Measurements from ENCODE around the gene FGF14. TPM values are rescaled to one million over a fixed set of nuclear protein-coding genes. Genes with fewer than 3 reads are reported as not detected.

FGF14 gene
- total RNA-seq, 1 donor from 2014 or later: 2.9 TPM

DNA sequence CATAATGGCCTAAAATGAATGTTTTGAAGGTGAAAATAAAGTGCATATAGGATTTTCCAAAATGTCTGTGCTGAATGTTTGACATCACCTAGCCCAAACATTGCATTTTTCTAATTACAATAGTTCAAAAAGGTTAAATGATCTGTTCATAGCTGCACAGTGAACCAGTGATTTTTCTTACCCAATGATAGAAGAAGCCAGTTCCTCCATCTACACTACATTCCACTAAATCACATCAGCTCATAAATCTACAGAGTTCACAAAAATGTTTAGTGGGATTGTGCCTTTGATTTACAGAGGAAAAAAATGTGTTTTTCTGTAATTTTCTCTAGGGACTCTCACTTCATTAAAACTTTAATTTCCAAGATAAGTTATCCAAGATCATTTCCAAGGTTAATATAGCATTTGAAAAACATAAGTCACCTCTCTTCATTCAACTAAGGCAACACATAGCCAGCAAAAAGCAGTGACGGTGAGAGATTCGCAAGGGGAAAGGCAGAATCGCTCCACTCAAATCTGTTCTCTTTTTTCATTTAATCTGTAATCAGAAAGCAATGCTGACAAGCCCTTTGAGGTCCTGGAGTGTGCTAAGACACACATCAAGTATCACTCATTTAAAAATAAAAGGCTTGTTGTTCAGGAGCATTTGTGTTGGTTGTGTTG is 194.0 kb downstream of the FGF14 start:
- DNase-seq: no peak
- Histone ChIP-seq H3K4me1 (no peaks in the 10 kb centered on the region), H3K27ac (replicated peaks) (no peak overlapping the region), H3K4me3 (no peak overlapping the region), H3K9me3 (replicated peaks) (no peaks in the 10 kb centered on the region), H3K27me3 (ENCODE audit: low read depth) (no peaks in the 10 kb centered on the region), H3K36me3 (no peaks in the 10 kb centered on the region)
- TF ChIP-seq, protein P1, sequence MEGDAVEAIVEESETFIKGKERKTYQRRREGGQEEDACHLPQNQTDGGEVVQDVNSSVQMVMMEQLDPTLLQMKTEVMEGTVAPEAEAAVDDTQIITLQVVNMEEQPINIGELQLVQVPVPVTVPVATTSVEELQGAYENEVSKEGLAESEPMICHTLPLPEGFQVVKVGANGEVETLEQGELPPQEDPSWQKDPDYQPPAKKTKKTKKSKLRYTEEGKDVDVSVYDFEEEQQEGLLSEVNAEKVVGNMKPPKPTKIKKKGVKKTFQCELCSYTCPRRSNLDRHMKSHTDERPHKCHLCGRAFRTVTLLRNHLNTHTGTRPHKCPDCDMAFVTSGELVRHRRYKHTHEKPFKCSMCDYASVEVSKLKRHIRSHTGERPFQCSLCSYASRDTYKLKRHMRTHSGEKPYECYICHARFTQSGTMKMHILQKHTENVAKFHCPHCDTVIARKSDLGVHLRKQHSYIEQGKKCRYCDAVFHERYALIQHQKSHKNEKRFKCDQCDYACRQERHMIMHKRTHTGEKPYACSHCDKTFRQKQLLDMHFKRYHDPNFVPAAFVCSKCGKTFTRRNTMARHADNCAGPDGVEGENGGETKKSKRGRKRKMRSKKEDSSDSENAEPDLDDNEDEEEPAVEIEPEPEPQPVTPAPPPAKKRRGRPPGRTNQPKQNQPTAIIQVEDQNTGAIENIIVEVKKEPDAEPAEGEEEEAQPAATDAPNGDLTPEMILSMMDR (IDR thresholded peaks at IDR 0.05; ENCODE audit: borderline replicate concordance): no peak
- intact Hi-C loops (cut with micrococcal nuclease): no loop called here

DNA sequence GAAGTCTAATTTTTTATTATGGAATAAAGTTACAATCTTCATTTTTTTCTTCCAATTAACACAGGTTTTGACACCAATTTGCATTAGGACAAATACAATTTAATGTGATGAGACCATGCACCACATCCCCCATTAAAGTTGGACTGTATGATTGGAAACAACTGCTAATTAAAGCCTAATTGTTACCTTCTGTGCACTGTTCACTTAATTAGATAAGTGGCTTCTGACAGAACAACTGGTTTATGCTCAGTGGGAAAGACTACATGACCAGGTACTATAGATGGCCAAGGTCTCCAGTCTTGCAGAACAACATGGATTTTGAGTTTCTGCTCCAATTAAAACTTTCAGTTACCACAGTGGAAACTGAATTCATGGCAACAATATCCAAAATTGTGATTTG is 198.1 kb downstream of the FGF14 start:
- H3K27ac ChIP-seq (replicated peaks): no peak overlapping the region
- H3K4me3 ChIP-seq: no peak overlapping the region
- H3K9me3 ChIP-seq (replicated peaks): no peaks in the 10 kb centered on the region
- H3K36me3 ChIP-seq: no peaks in the 10 kb centered on the region
- H3K4me1 ChIP-seq: no peaks in the 10 kb centered on the region
- intact Hi-C loops (cut with micrococcal nuclease): no loop called here
- no peak for DNase-seq
- TF ChIP-seq, protein P1 (IDR thresholded peaks at IDR 0.05; ENCODE audit: borderline replicate concordance): no peak
- H3K27me3 ChIP-seq (ENCODE audit: low read depth): no peaks in the 10 kb centered on the region

DNA sequence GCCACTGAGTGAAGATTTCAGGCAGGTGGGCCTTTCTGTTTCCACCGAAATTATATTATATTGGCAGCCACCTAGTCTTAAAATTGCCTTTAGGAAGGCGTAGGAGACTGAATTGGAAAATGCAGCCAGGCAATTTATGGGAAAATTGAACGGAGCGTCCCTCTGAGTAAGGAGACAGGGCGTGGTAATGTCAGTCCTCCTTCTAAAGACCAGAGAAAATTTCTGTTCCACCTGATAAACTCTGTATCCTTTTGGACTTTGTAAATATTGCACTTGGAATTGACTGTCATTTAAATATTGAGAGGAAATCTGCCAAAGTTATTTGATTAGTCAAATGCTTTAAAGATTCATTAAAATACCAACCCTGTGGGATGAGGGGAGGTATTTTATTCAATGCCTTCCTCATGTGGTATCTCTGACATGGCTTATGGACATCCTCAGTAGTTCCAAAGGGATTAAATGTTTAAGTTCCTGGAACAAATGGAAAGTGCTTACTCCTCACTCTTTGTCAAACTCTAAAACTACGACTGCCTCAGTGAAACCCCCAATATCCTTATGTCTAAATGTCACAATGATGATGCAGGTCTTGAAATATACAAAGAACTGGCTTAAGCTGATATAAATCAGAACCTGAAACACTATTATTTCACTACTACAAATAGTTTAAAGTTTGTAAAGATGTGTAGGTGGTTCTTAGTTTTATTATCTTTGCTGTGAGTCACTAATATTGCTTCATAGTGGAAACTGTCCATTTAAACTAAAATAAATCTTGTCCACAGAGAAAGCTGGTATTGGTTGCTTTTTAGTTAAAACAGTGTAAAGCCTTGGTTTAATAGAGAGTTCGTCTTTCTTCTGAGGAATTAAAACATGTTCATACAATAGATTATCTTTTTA is 203.2 kb downstream of the FGF14 start:
- no peaks in the 10 kb centered on the region for H3K27me3 ChIP-seq (ENCODE audit: low read depth)
- H3K4me3 ChIP-seq: no peak overlapping the region
- H3K27ac ChIP-seq (replicated peaks): peak overlapping the region; percentile 1
- intact Hi-C loops (cut with micrococcal nuclease): no loop called here
- TF ChIP-seq, protein P1 (IDR thresholded peaks at IDR 0.05; ENCODE audit: borderline replicate concordance): no peak
- no peak for DNase-seq
- no peaks in the 10 kb centered on the region for H3K9me3 ChIP-seq (replicated peaks)
- no peaks in the 10 kb centered on the region for H3K4me1 ChIP-seq
- no peaks in the 10 kb centered on the region for H3K36me3 ChIP-seq

DNA sequence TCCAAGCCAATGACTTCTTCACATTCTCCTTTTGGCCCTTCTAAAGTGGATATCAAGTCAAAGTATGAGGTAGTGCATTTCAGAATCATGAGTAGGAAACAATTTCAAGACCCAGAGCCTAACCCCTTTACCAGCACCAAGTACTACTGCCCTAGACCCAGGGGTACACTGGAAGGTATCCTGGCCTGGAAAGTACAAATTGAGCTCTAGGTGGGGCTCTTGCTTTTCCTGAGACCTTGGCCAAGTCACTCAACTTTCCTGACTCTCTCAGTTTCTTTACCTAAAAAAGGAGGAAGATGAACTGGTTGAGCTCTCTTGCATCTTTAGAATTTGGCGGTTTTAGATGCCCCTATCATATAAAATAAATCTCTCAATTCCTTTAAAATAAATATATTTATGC is 204.7 kb downstream of the FGF14 start:
- DNase-seq: no peak
- TF ChIP-seq, protein P1 (IDR thresholded peaks at IDR 0.05; ENCODE audit: borderline replicate concordance): peak; percentile 52
- Histone ChIP-seq H3K27me3 (ENCODE audit: low read depth) (no peaks in the 10 kb centered on the region), H3K4me3 (no peak overlapping the region), H3K36me3 (no peaks in the 10 kb centered on the region), H3K4me1 (no peaks in the 10 kb centered on the region), H3K27ac (replicated peaks) (no peak overlapping the region), H3K9me3 (replicated peaks) (no peaks in the 10 kb centered on the region)
- intact Hi-C loops (cut with micrococcal nuclease): no loop called here

DNA sequence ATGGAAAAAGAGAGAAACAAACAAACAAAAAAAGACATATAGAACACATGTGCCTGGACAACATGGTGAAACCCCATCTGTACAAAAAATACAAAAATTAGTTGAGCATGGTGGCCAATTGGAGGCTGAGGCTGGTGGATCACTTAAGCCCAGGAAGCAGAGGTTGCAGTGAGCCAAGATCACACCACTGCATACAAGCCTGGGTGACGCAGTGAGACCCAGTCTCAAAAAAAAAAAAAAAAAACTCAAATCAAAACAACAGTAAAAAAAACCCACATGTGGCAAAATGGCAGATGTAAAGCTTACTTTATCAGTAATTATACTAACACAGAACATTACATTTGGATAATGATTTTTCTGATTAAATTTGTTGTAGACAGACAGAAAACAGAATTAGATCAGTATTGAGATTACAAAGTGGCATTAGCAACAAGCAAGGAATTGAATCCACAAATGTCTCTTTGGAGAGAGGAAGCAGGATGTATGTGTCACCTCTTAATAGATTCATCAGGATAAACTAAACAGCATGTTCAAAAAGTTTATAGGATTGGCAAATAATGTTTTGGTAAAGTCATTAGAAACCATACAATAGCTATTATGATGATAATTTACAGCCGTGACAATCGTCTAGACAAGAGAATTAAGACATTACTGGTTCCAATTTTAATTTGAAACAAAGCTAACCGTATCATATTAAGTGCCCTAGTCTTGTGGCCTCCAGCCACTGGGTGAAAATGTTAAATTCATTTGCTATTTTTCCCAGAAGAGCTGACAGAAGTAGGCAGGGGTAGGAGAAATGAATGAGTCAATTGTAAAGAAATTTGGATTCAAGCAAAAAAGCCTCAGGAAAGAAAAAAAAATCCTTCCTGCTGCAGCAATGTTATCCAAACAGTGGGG is 206.0 kb downstream of the FGF14 start:
- DNase-seq: no peak
- TF ChIP-seq, protein P1 (IDR thresholded peaks at IDR 0.05; ENCODE audit: borderline replicate concordance): no peak
- Histone ChIP-seq H3K9me3 (replicated peaks) (no peaks in the 10 kb centered on the region), H3K4me1 (no peaks in the 10 kb centered on the region), H3K36me3 (no peaks in the 10 kb centered on the region), H3K27me3 (ENCODE audit: low read depth) (no peaks in the 10 kb centered on the region), H3K27ac (replicated peaks) (no peak overlapping the region), H3K4me3 (no peak overlapping the region)
- intact Hi-C loops (cut with micrococcal nuclease): no loop called here
